ENCODE data around the gene ZFAND3.
"Not testable (repeated sequence)": the region's sequence is repeated elsewhere in the genome, so short reads cannot be mapped to it uniquely, and the experiment has no call there.

The ZFAND3 gene

DNA sequence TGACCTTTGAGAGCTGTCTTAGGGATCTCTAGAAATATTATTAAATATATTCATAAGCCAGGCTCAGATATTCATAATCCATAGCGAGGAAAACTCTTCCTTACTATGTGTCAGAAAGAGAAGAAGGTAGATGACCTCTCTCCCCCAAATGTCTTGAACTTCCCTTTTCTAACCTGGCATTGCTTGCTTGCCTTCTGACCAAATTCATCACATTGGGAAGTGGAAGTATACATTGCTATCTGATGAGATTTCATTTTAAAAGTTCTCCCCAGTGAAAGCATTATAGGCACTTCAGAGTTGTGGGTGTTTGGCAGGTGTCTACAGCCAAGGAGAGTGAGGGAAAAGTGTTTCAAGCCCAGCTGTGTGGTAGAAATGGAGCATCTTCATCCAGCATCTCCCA is 197.3 kb downstream of the ZFAND3 start:
- FAIRE-seq: no peak

DNA sequence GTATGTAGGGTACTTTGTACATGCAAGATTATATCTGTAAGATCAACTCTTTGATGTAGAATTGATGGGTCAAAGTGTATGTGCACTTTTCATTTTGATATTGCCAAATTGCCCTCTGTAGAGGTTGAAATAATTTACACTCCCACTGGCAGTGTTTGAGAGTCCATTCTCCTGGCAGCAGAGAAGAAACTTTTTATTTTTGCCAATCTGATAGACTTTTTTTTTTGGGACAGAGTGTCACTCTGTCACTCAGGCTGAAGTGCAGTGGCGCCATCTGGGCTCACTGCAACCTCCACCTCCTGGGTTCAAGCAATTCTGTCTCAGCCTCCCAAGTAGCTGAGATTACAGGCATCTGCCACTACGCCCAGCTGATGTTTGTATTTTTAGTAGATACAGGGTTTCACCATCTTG is 199.2 kb downstream of the ZFAND3 start:
- FAIRE-seq: no peak

DNA sequence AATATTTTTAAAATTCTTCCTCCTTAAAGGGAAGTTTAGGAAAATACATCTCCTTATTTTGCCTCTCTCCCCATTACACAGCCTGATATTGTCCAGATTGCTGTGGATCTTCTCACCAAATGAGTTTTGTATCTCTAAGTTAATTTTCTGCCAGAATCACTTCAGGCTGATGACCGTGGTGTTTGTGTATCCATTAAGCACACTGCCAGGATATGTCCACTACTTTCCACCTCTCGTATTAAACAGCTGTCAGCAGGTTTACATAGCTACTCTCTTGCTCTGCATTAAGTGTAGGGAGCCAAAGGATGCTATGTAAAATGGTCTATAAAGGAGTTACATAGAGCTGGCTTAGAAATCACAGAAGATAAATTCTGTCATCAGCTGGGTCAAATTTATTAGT is 201.1 kb downstream of the ZFAND3 start:
- FAIRE-seq: no peak

DNA sequence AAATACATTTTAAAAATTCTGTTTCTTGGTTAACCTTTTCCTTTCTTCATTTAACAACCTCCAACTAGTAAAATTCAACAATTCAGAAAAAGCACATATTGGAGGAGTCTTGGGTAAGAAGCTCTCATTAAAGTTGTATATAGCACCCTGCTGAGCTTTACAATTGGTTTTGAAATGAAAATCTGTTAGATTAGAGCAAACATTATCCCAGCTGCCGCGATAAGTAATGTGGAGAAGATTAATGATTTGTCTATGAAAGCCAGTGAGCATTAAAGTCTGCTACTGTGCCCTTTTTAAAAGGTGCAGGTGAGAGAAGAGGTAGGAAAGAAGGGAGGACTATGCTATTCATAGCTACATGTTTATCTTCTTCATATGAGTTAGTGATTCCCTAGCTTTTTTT is 201.5 kb downstream of the ZFAND3 start:
- FAIRE-seq: no peak

DNA sequence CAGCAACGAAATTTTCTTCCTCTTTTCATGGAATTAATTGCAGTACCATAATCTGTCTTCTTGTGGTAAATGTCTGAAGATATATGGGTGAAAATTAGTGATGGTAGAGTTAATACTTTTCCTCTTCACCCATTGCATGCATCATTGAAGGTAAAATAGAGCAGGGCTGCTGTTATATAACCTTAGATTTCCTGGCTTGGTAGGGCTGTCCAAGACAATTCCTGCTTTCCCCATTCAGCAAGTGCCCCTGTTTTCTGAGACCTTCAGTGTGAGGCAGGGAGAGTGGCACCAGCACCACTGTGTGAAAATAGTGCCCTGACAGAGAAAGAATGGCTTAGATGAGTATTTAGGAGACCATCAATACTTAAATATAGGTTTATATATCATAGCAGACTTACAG is 202.0 kb downstream of the ZFAND3 start:
- no peak for FAIRE-seq

DNA sequence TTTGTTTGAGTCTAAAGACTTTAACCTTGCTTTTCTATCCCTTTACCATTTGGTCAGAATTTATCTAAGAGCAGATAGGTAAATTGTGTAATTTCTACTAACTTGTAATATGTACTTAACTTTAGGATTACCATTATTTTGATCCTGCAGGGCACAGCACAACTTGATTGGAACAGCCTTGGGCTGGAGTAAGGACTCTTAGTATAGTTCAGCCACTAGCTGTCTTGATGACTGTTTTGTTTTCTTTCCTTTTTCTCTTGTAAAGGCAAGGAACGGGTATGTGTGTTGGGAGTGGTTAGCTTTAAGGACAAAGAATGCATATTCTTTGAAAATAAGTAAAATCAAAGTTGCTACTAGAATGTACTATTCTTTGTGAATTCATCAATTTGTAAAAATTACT is 203.2 kb downstream of the ZFAND3 start:
- no peak for FAIRE-seq

DNA sequence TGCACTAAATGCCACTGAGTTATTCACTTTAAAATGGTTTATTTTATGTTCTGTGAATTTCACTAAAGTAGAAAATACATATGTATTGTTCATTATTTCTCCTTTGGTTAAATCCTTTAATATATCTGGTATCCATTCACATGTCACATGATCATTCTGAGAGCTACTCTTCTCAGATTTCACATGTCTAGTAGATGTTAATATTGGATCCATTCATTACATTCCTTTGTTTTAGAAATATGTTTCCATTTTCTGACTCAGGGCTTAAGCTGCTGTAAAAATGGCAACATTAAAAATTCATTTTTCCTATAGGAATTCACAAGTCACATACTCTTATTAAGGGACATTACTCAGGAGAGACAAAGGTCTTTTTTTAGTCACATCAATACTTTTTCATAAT is 205.4 kb downstream of the ZFAND3 start:
- no peak for FAIRE-seq

DNA sequence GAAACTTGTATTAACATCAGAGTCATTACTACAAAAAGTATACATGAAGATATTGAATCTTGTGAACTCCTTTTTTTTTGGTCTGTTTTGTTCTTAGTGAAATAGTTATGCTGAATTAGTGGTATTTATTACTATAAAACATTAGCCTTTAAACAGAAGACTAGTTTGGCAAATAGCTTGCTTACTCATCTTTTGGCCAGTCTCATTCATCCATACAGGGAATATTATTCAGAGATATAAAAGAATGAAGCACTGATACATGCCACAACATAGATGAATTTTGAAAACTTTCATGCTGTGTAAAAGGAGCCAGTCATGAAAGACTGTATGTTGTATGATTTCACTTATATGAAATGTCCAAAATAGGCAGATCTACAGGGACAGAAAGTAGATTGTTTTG is 205.9 kb downstream of the ZFAND3 start:
- no peak for FAIRE-seq

DNA sequence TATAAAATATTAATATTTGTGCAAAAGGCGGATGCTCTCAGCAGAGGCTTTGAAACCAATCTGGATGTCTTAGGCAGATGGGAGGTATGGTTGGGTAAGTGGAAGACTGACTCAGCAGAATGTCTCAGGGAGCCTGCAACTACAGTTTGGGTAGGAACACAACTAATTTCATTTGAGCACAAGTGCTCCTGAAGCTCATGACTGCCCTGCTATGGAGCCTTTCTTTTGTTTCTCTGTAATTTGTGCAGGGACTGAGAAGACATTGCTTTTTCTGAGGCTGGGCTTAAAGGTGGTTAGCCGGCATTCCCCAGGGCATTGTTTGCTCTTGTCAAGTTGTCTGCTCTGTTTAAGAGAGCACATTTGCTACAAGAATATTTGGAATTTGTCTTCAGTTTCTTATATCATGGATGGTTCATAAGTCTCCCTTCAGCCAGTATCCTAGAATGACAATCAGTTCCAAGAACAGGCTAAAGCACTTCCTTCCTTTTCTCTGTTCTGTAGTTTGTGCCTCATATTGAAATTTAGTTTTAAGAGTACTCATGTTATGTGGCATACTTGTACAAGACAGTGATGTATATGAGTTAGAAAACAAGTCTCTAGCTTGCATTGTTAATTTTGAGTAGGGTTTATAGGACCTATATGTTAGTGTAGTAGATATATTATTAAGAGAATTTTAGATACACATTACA is 208.3 kb downstream of the ZFAND3 start:
- FAIRE-seq: no peak

DNA sequence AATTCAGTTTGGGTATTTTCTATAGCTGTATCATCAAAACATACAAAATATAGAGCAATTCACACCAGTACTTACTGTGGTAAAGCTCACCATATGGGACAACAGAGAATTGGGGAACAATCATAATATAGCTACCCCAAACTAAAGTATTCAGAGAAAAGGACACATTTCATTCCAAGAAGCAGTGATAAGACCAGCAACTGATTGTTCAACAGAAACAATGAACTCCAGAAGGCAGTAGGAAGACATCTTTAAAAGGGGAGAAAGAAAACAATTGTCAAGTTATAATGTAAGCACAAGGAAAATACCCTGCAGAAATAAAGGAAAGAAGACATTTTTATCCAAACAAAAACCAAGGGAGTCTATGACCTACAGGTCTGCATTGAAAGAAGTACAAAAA is 210.9 kb downstream of the ZFAND3 start:
- no peak for FAIRE-seq

DNA sequence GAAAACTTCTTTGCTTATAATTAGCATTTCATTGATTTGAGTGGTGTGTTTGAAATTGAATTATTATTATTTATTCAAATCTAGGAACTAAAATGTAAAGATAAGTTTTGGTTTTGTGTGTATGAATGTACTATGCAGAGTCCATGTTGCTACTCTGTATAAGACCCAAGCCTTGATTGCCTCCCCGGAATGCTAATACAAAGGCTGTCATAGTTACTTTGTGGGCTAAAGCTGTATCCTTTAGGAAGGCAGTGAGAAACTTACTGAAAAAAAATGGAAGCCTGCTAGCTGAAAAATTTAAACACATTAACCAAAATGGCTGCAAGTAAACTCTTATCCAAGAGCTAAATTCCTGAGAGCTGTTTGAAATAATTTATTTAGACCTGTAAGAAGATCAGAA is 213.3 kb downstream of the ZFAND3 start:
- FAIRE-seq: no peak

DNA sequence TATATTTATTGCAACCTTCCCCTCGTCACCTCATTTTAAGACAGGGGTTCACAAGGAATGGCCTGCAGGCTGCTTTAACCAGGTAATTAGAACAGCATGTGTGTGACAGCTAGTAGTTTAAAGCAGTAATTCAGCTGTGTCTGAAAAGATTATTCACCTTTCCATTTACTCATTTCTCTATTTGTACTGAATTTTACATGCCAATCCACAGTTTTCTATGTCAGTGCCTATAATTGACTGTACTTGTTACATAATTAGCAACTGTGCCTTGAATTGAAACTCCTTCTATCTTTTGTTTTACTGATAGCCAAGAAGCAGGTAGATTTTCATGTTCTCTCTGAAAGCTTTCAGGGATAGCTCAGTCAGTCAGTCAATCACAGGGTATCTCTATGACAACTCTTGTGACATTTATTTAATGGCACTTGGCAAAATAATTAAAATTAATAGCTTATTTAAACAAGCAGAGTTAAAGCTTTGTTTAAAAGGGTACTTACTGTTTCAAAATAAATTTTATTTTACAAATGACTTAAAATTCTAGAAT is 214.0 kb downstream of the ZFAND3 start:
- FAIRE-seq: no peak

DNA sequence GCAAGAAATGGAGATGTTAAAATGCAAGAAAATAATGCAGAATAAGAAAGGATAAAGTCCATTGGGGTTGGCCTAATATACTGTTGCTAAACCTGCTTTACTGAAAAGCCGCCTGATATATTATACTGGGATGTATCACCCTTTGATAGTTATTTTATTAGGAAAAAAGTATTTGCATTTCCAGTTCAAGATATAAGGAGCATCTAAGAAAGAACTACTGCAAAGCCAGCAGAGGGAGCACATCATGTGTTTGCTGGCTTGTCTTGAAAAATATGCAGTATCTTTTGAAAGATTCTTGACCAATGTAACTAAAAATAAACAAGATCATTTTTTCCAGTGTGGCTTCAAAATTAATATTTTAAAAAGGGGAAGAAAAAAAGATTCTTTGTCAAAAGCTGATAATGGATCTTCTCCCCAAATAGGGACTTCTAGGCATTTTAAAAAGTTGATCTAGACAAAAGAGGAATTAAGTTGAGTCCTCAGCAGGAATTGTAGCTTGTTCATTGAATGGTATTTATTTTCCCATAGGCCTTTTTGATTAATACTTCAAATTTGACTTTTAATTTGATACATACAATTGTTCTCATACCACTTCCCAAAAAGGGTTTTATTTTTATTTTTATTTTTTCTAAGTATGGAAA is 214.9 kb downstream of the ZFAND3 start:
- peak; percentile 71 for FAIRE-seq

DNA sequence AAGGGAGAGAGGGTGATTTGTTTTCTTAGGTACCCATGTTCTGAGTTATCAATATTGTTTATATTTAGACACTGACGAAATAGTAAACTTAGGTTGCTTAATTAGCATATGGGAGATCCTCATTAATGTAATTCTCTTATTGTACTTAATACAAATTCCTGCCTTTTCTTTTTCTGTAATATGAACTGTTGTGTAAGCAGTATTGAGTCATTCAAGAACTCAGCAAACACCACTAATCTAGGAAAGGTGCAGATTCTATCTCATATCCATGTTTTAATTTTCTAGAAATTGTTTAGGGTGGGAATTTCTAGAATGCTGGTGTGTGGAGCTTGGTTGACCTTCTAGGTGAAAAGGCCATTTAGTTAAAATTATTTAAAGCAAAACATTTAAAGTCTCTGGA is 216.0 kb downstream of the ZFAND3 start:
- no peak for FAIRE-seq

DNA sequence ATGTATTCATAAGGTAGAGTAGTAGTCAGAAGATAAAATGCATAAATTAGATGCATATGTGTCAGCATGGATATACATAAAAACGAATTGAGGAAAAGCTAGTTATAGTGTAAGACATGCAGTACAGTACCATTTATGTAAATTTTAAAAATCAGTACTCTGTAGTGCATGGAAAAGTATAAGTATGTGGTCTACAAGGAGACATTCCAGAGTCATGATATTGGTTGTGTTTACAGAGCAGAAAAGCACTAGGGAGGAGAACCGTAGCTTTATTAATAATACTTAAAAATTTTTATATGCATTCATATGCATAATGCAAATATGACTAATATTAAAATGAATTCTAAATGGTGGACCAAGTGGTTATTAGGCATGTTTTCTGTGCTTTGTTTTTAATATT is 220.0 kb downstream of the ZFAND3 start:
- no peak for FAIRE-seq

DNA sequence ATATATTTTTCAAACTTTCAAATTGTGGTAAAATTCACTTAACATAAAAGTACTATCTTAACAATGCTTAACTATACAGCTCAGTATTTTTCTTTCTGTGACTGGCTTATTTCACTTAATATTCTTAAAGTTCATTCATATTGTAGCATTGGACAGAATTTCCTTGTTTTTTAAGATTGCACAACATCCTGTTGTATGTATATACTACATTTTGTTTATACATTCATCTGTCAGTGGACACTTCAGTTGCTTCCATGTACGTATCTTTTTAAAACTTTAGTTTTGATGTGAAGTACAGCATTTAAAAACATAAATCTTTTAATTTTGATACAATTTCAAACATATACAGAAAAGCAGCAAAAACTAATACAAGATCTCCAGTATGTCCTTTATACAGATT is 220.7 kb downstream of the ZFAND3 start:
- no peak for FAIRE-seq

DNA sequence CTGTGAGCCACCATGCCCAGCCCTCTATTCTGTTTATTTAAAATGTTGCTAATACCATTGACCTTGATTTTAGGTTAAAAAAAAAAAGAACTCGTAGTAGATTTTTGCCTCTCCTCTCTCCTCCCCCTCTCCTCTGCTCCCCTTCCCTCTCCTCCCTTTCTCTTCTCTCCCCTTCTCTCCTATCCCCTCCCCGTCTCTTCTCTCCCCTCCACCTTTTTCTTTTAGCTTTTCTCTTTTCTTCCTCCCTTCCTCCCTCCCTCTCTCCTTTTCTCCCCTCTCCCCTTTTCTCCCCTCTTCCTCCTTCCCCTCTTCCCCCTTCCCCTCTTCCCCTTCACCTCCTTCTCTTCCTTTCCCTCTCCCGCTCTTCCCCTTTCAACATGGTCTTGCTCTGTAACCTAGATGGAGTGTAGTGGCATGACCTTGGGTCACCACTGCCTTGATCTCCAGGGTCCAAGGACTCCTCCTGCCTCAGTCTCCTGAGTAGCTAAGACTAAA is 223.8 kb downstream of the ZFAND3 start:
- no peak for FAIRE-seq

DNA sequence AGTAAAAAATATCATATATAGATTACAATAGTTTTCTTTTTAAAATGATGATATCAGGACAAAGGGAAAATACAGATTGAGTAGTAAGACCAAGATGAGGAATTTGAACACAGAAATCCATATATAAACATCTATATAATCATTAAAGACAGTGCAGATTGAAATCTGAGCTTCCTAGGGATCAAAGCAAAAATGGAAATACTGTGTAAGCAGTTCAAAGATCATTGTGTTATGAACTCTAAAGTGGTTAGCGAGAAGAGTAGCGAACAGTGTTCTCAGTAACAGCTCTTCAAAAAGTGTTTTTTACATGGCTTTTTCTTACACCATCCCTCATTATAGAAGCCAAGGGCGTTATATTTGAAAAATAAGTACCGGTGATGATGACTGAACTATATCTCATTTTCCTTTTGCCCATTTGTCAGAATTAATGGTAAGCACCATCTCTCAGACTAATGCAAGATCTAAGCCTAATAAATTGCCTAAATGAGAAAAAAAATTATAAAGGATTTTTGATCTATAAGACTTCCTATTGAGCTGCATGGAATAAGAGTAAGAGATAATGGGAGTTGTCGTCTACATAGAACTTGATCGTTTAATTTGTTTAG is 226.3 kb downstream of the ZFAND3 start:
- peak; percentile 8 for FAIRE-seq

DNA sequence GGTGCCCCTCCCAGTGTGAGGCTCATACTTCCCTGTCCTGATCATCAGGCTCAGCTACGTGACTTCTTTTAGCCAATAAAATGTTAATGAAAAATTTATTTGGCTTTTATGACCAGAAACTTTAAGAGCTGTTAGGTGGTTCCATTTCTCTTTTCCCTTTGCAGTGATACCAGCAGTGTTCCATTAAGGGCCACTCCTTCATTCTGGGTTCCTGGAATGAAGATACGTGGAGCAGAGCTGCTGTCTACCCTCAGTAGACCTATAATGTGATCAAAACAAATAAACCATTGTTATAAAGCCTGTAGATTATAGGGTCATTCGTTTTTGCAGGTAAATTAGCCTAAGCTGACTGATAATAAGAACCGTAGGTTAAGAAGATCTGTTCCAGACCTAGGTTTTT is 228.0 kb downstream of the ZFAND3 start:
- FAIRE-seq: no peak

DNA sequence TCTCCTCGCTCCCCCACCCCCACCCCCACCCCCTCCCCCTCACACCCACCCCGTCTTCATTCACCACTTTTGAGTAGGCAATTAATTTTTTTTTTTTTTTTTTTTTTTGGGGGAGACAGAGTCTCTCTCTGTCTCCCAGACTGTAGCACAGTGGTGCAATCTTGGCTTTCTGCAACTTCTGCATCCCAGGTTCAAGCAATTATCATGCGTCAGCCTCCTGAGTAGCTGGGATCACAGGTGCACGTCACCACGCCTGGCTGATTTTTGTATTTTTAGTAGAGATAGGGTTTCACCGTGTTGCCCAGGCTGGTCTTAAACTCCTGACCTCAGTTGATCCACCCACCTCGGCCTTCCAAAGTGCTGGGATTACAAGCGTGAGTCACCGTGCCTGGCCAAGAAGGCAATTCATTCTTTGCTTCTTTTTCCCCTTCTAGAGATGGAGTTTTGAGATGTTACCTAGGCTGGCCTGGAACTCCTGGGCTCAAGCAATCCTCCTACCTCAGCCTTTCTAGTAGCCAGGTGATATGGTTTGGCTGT is 230.4 kb downstream of the ZFAND3 start:
- FAIRE-seq: not testable (repeated sequence)

DNA sequence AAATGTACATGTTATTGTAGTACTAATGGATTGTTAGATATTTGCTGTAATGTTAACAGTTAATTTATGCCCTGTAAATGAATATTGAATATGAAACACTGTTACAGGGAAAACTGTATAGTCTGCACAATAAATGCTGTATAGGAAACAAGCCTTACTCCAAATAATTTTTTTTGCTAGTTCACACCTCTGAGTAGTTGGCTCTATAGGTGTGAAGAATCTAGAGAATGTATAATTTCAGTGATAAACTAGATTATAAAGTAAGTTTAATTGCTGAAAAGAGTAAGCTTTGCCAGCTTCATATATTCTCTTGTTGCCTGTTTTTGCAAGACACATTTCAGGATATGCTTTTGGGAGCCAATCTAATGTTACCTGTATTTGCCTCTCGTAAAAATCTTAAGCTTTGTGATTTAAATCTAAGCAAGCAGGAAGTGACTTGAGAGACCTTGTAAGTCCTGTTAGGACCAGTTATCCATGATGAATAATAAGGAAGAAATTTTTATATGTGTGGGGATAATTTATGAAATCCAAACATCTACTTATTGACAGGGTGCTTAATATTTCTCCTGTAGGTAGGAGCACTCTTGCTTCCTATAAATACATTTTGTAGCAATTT is 232.4 kb downstream of the ZFAND3 start:
- no peak for FAIRE-seq

DNA sequence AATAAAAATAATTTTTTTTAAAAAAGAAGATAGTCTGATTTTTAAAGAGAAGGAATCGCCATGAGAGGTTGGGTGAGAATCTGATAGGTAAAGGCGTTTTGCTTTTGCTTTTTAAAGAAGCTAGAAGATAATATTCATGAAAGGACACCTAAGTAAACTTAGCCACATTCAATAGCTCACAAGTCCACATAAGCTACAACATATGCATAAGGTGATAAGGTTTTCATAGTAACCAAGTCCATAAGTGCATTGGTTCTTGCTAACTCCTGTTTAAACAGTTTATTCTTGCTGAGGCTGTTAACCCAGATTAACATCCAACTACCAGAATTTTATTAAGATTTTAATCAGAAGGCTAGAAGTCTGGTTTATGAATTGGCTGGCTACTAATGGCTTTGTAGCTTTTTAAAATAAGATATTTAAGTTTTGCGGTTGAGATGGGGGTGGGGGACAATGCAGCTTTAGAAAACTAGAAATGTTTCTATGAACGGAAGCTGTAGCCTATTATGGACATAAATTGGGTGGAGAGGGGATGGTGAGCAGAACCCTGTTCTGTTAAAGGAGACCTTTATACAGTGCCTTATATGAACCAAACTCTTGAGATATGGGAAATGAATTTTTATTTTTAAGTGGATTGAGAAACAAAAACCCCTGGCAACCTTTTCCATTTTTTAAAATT is 235.1 kb downstream of the ZFAND3 start:
- FAIRE-seq: no peak

DNA sequence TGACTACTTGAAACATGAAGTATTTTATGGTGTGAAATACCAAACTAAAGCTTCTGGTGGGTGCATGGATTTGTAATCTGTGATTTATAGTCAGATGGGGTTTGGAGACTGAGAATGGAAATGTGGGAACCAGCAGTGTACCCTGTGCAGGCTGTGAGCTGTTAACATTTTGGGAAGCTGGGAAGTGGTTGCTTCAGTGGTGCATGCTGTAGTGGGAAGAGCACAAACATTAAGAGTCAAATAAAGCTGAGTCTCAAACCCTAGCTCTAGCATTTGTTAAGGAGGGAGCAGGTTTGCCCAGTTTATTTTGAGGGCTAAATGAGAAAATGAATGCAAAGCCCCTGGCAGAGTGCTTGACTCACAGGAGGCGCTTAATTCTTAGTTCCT is 235.7 kb downstream of the ZFAND3 start:
- no peak for FAIRE-seq

Measured in endometrium (tissue), 2 donors.